Mesothelial cell of epicardium (in vitro differentiated cells): Measurements from ENCODE around the gene GMDS. TPM values are rescaled to one million over a fixed set of nuclear protein-coding genes. Genes with fewer than 3 reads are reported as not detected.

Source experiments
- DNase-seq, 2 experiments: peaks; one replicate each; pipeline ENCODE4 v3.0.0; 2021; ENCODE audit warnings: low spot score in 2 of 2; ENCODE audit not compliant: unreplicated experiment in 2 of 2
- H3K27ac Mint-ChIP-seq: 2 replicates; pipeline ENCODE4 v1.8.0; 2021; ENCODE audit warnings: mixed read lengths
- H3K27me3 Mint-ChIP-seq: 2 replicates; pipeline ENCODE4 v1.8.0; 2021; ENCODE audit warnings: low read depth, mixed read lengths
- H3K36me3 Mint-ChIP-seq: 2 replicates; pipeline ENCODE4 v1.8.0; 2021; ENCODE audit warnings: mixed read lengths
- H3K4me1 Mint-ChIP-seq: 2 replicates; pipeline ENCODE4 v1.8.0; 2021; ENCODE audit warnings: mixed read lengths
- H3K4me3 Mint-ChIP-seq: 2 replicates; pipeline ENCODE4 v1.8.0; 2021; ENCODE audit warnings: mild to moderate bottlenecking, moderate library complexity, mixed read lengths
- H3K9me3 Mint-ChIP-seq: 2 replicates; pipeline ENCODE4 v1.8.0; 2021; ENCODE audit warnings: mixed read lengths
- total RNA-seq: library from RNA; stranded (reverse); gene quantifications from 3 replicates; pipeline ENCODE4 v1.2.1, GENCODE V29; 2021
- TF ChIP-seq, protein P1 (sequence below): fragments of 200-600 bp; sonication (generic); IDR thresholded peaks from one replicate; pipeline ENCODE4 v1.5.0; 2021; ENCODE audit warnings: antibody characterized with exemption; ENCODE audit not compliant: unreplicated experiment

The GMDS gene
- total RNA-seq, 1 donor from 2014 or later: 39.9 TPM

- DNase-seq: no peak
- H3K27ac Mint-ChIP-seq: no peak overlapping the region
These were observed 305.0 kb downstream of the GMDS start for GRCh38 chr6:1940381-1940780.

DNA sequence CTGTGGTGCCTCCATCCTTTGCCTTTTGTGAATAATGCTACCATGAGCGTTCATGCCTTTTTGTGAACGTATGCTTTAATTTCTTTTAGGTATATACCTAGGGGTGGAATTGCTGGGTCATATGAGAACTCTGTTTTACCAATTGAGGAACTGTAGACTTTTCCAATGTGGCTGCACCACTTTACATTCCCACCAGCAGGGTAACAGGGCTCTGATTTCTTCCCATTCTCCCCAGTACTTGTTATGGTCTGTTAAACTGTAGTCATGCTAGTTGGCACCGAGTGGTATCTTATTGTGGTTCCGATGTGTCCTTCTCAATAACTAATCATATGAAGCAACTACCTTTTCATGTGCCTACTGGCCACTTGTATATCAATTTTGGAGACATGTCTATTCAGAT is 312.1 kb downstream of the GMDS start:
- TF ChIP-seq, protein P1, sequence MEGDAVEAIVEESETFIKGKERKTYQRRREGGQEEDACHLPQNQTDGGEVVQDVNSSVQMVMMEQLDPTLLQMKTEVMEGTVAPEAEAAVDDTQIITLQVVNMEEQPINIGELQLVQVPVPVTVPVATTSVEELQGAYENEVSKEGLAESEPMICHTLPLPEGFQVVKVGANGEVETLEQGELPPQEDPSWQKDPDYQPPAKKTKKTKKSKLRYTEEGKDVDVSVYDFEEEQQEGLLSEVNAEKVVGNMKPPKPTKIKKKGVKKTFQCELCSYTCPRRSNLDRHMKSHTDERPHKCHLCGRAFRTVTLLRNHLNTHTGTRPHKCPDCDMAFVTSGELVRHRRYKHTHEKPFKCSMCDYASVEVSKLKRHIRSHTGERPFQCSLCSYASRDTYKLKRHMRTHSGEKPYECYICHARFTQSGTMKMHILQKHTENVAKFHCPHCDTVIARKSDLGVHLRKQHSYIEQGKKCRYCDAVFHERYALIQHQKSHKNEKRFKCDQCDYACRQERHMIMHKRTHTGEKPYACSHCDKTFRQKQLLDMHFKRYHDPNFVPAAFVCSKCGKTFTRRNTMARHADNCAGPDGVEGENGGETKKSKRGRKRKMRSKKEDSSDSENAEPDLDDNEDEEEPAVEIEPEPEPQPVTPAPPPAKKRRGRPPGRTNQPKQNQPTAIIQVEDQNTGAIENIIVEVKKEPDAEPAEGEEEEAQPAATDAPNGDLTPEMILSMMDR: no peak
- Mint-ChIP-seq H3K27ac (no peak overlapping the region), H3K4me1 (peaks cover 15% of the 10 kb centered on the region), H3K4me3 (no peak overlapping the region), H3K27me3 (no peaks in the 10 kb centered on the region), H3K36me3 (peaks cover 5% of the 10 kb centered on the region), H3K9me3 (peaks cover 18% of the 10 kb centered on the region)
- DNase-seq: no peak

More at GRCh38 chr6:1940381-1940780, 305.0 kb downstream of the GMDS start:
- Mint-ChIP-seq H3K4me1 (peaks cover 6% of the 10 kb centered on the region), H3K4me3 (no peak overlapping the region), H3K27me3 (no peaks in the 10 kb centered on the region), H3K9me3 (peaks cover 3% of the 10 kb centered on the region), H3K36me3 (no peaks in the 10 kb centered on the region)
- TF ChIP-seq, protein P1: no peak

DNA sequence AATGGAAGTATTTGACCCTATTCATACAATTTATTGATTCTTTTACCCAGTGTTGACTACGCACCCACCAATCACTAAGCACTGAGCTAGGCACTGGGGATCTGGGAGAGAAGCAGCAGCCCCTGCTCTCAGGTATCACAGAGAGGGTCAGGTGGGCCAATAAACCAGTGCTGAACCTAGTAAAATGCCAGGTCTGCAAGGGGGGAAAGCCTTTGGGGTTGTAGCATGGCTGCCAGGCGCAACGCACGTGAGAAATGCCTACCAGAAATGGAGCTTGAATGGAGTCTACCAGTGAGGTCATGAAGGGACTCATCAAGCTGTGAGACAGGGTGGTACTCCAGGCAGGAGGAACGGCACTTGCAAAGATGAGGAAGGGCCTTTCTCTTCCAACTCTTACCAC is 313.6 kb downstream of the GMDS start:
- no peaks in the 10 kb centered on the region for H3K27me3 Mint-ChIP-seq
- no peak for DNase-seq
- peaks cover 15% of the 10 kb centered on the region for H3K9me3 Mint-ChIP-seq
- H3K36me3 Mint-ChIP-seq: peaks cover 8% of the 10 kb centered on the region
- H3K4me1 Mint-ChIP-seq: peaks cover 15% of the 10 kb centered on the region
- no peak overlapping the region for H3K27ac Mint-ChIP-seq
- H3K4me3 Mint-ChIP-seq: no peak overlapping the region
- TF ChIP-seq, protein P1: no peak

GRCh38 chr6:1930356-1930755 is 315.0 kb downstream of the GMDS start:
- Mint-ChIP-seq H3K27ac (peak overlapping the region; percentile 59), H3K36me3 (peaks cover 9% of the 10 kb centered on the region), H3K4me1 (peaks cover 15% of the 10 kb centered on the region), H3K9me3 (peaks cover 15% of the 10 kb centered on the region), H3K27me3 (no peaks in the 10 kb centered on the region), H3K4me3 (no peak overlapping the region)
- no peak for DNase-seq
- TF ChIP-seq, protein P1: no peak

- H3K9me3 Mint-ChIP-seq: peaks cover 15% of the 10 kb centered on the region
- peaks cover 15% of the 10 kb centered on the region for H3K4me1 Mint-ChIP-seq
- no peak for DNase-seq
- H3K27ac Mint-ChIP-seq: peak overlapping the region; percentile 59
- H3K36me3 Mint-ChIP-seq: peaks cover 9% of the 10 kb centered on the region
- H3K4me3 Mint-ChIP-seq: no peak overlapping the region
- no peaks in the 10 kb centered on the region for H3K27me3 Mint-ChIP-seq
- TF ChIP-seq, protein P1: no peak
These were observed 315.5 kb downstream of the GMDS start for GRCh38 chr6:1929931-1930330.

GRCh38 chr6:1925743-1926430 is 319.5 kb downstream of the GMDS start:
- H3K9me3 Mint-ChIP-seq: no peaks in the 10 kb centered on the region
- H3K36me3 Mint-ChIP-seq: peaks cover 7% of the 10 kb centered on the region
- no peaks in the 10 kb centered on the region for H3K27me3 Mint-ChIP-seq
- H3K27ac Mint-ChIP-seq: no peak overlapping the region
- no peak for DNase-seq
- no peak overlapping the region for H3K4me3 Mint-ChIP-seq
- H3K4me1 Mint-ChIP-seq: peaks cover 13% of the 10 kb centered on the region
- TF ChIP-seq, protein P1: no peak
